Measurements from ENCODE around the gene SUSD1.

Gene SUSD1

DNA sequence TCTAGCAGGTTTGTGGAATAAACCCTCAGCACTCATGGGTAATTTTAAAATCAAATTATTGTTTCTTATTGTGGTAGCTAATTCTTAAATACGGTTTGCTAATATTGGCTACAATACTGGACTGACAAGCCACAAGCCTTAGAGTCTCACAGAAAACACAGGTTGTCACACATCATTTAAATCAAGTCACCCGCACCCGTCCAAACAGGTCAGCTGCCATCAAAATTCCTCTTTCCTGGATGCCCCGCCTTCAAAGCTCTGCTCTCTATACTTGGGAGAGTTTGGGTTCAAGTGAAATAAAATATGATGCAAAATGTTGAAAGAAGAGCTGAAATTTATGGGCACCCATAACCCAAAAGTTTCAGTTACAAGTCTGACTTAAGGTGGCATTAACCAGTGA, 12.3 kb upstream of the SUSD1 start:
- WGBS = 88% methylated on average over 4 of the region's 4 CpGs
- no peak overlapping the region for H3K14ac ChIP-seq (ENCODE audit: low read length in 2 of 2)

DNA sequence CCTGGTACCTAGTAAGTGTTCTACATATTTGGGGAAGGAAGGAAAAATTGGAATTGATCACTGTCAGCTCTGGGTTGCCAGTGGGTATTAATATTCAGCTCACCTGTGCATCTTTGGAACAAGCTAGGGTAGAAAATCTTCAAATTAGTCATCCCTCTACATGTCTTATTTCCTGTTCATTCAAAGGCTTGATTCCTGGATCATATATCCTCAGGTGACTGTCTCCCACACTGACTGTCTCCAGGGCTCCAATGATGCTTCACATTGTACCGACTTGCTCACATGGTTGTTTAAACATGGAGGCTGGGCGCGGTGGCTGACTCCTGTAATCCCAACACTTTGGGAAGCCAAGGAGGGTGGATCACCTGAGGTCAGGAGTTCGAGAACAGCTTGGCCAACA, 11.6 kb upstream of the SUSD1 start:
- H3K4me3 ChIP-seq (ENCODE audit: insufficient read depth in 1 of 2, low read depth in 1 of 2, low read length in 2 of 2) = no peak overlapping the region
- DNase-seq = no peak
- no peak overlapping the region for H2BK5ac ChIP-seq (ENCODE audit: low read depth, low read length, poor library complexity, severe bottlenecking)
- no peak overlapping the region for H3K4ac ChIP-seq (ENCODE audit: low read depth in 1 of 2, low read length in 2 of 2)
- no peak overlapping the region for H3K4me2 ChIP-seq (ENCODE audit: low read length, poor library complexity, severe bottlenecking)
- H3K23ac ChIP-seq (ENCODE audit: low read length in 2 of 2) = no peak overlapping the region
- no peak overlapping the region for H3K14ac ChIP-seq (ENCODE audit: low read length in 2 of 2)
- H4K91ac ChIP-seq (ENCODE audit: low read length) = no peak overlapping the region
- H2BK15ac ChIP-seq (ENCODE audit: low read depth, poor library complexity, severe bottlenecking) = no peak overlapping the region
- no peak overlapping the region for H4K8ac ChIP-seq (ENCODE audit: low read length)
- H3K79me1 ChIP-seq (replicated peaks; ENCODE audit: low read length, poor library complexity, severe bottlenecking) = no peaks in the 10 kb centered on the region
- H3K18ac ChIP-seq (ENCODE audit: low read depth in 1 of 2, low read length in 2 of 2) = no peak overlapping the region
- no peaks in the 10 kb centered on the region for H3K27me3 ChIP-seq (ENCODE audit: control insufficient read depth in 1 of 2, insufficient read depth in 1 of 2, low read length in 2 of 2)
- H2AFZ ChIP-seq (ENCODE audit: low read depth, low read length) = no peak overlapping the region
- no peak overlapping the region for H2BK12ac ChIP-seq (ENCODE audit: low read length in 2 of 2)
- no peak overlapping the region for H2BK120ac ChIP-seq (ENCODE audit: low read depth, low read length)
- no peaks in the 10 kb centered on the region for H3K36me3 ChIP-seq (ENCODE audit: control insufficient read depth in 1 of 2, insufficient read depth in 2 of 2, low read depth in 1 of 2, low read length in 2 of 2)
- no peaks in the 10 kb centered on the region for H3K4me1 ChIP-seq (ENCODE audit: control insufficient read depth, insufficient read depth, low read depth, low read length)
- H2AK5ac ChIP-seq (ENCODE audit: low read length, severe bottlenecking) = no peak overlapping the region
- H3K9me3 ChIP-seq (ENCODE audit: control insufficient read depth, low read length) = no peaks in the 10 kb centered on the region
- 85% methylated on average over 4 of the region's 4 CpGs for WGBS
- no peak overlapping the region for H3K27ac ChIP-seq (ENCODE audit: low read length, poor library complexity, severe bottlenecking)
- H3K9ac ChIP-seq (ENCODE audit: low read length) = no peak overlapping the region

More for the DNA sequence above, 12.3 kb upstream of the SUSD1 start:
- H3K27me3 ChIP-seq (ENCODE audit: control insufficient read depth in 1 of 2, insufficient read depth in 1 of 2, low read length in 2 of 2) = no peaks in the 10 kb centered on the region
- no peak overlapping the region for H3K4me3 ChIP-seq (ENCODE audit: insufficient read depth in 1 of 2, low read depth in 1 of 2, low read length in 2 of 2)
- H3K9ac ChIP-seq (ENCODE audit: low read length) = no peak overlapping the region
- no peak overlapping the region for H2BK12ac ChIP-seq (ENCODE audit: low read length in 2 of 2)
- H3K36me3 ChIP-seq (ENCODE audit: control insufficient read depth in 1 of 2, insufficient read depth in 2 of 2, low read depth in 1 of 2, low read length in 2 of 2) = no peaks in the 10 kb centered on the region
- H4K8ac ChIP-seq (ENCODE audit: low read length) = no peak overlapping the region
- DNase-seq = no peak
- H2AK5ac ChIP-seq (ENCODE audit: low read length, severe bottlenecking) = no peak overlapping the region
- H3K18ac ChIP-seq (ENCODE audit: low read depth in 1 of 2, low read length in 2 of 2) = no peak overlapping the region
- no peak overlapping the region for H3K23ac ChIP-seq (ENCODE audit: low read length in 2 of 2)
- H3K4me1 ChIP-seq (ENCODE audit: control insufficient read depth, insufficient read depth, low read depth, low read length) = no peaks in the 10 kb centered on the region
- no peak overlapping the region for H2BK15ac ChIP-seq (ENCODE audit: low read depth, poor library complexity, severe bottlenecking)
- no peak overlapping the region for H3K4ac ChIP-seq (ENCODE audit: low read depth in 1 of 2, low read length in 2 of 2)
- H3K9me3 ChIP-seq (ENCODE audit: control insufficient read depth, low read length) = no peaks in the 10 kb centered on the region
- no peak overlapping the region for H4K91ac ChIP-seq (ENCODE audit: low read length)
- H2AFZ ChIP-seq (ENCODE audit: low read depth, low read length) = no peak overlapping the region
- no peak overlapping the region for H3K4me2 ChIP-seq (ENCODE audit: low read length, poor library complexity, severe bottlenecking)
- H3K27ac ChIP-seq (ENCODE audit: low read length, poor library complexity, severe bottlenecking) = no peak overlapping the region
- no peaks in the 10 kb centered on the region for H3K79me1 ChIP-seq (replicated peaks; ENCODE audit: low read length, poor library complexity, severe bottlenecking)
- no peak overlapping the region for H2BK5ac ChIP-seq (ENCODE audit: low read depth, low read length, poor library complexity, severe bottlenecking)
- H2BK120ac ChIP-seq (ENCODE audit: low read depth, low read length) = no peak overlapping the region

DNA sequence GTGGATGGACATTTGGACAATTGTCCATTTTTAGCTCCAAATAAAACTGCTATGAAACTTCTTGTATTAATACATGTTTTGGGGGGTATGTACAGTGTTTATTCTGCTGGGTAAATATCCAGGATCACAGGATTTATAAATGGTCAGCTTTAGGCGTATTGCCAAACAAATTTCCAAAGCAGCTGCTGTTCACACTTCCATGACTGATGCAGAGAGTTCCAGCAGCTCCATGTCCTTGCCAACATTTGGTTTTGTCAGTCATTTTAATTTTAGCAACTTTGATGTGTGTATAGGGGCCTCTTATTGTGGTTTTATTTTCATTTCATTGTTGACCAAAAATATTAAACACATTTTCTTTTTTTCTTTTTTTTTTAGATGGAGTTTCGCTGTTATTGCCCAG, 9.8 kb upstream of the SUSD1 start:
- Histone ChIP-seq H3K14ac (ENCODE audit: low read length in 2 of 2) (no peak overlapping the region), H3K36me3 (ENCODE audit: control insufficient read depth in 1 of 2, insufficient read depth in 2 of 2, low read depth in 1 of 2, low read length in 2 of 2) (no peaks in the 10 kb centered on the region), H3K4me1 (ENCODE audit: control insufficient read depth, insufficient read depth, low read depth, low read length) (peaks cover 3% of the 10 kb centered on the region), H3K79me1 (replicated peaks; ENCODE audit: low read length, poor library complexity, severe bottlenecking) (no peaks in the 10 kb centered on the region), H2AK5ac (ENCODE audit: low read length, severe bottlenecking) (no peak overlapping the region), H2AFZ (ENCODE audit: low read depth, low read length) (no peak overlapping the region), H3K23ac (ENCODE audit: low read length in 2 of 2) (no peak overlapping the region), H3K9ac (ENCODE audit: low read length) (no peak overlapping the region), H2BK120ac (ENCODE audit: low read depth, low read length) (no peak overlapping the region), H3K18ac (ENCODE audit: low read depth in 1 of 2, low read length in 2 of 2) (no peak overlapping the region), H2BK5ac (ENCODE audit: low read depth, low read length, poor library complexity, severe bottlenecking) (no peak overlapping the region), H3K27me3 (ENCODE audit: control insufficient read depth in 1 of 2, insufficient read depth in 1 of 2, low read length in 2 of 2) (no peaks in the 10 kb centered on the region), H4K8ac (ENCODE audit: low read length) (no peak overlapping the region), H3K4me3 (ENCODE audit: insufficient read depth in 1 of 2, low read depth in 1 of 2, low read length in 2 of 2) (no peak overlapping the region), H2BK12ac (ENCODE audit: low read length in 2 of 2) (no peak overlapping the region), H3K27ac (ENCODE audit: low read length, poor library complexity, severe bottlenecking) (no peak overlapping the region), H3K4me2 (ENCODE audit: low read length, poor library complexity, severe bottlenecking) (no peak overlapping the region), H4K91ac (ENCODE audit: low read length) (no peak overlapping the region), H3K4ac (ENCODE audit: low read depth in 1 of 2, low read length in 2 of 2) (no peak overlapping the region), H3K9me3 (ENCODE audit: control insufficient read depth, low read length) (no peaks in the 10 kb centered on the region), H2BK15ac (ENCODE audit: low read depth, poor library complexity, severe bottlenecking) (no peak overlapping the region)
- WGBS = 94% methylated on average over 2 of the region's 2 CpGs
- no peak for DNase-seq

DNA sequence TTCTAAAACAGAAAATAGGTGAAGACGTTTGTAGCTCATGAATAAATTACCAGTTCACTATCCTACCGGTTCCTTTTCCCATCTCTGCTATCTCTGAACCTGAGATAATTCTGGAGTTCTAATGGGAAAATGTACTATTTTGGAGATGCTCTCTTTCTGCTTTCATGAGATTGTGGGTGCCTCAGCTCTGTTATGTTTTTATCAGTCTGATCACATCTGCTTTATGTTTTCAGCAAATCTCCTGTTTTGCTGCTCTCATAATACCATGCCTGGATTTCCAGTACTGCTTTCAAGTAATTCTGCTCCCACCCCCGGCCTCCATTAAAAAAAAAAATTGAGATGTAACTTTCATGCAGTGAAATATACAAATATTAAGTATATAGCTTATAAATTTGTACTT, 9.1 kb upstream of the SUSD1 start:
- Histone ChIP-seq H2AFZ (ENCODE audit: low read depth, low read length) (no peak overlapping the region), H3K4me2 (ENCODE audit: low read length, poor library complexity, severe bottlenecking) (no peak overlapping the region), H3K27me3 (ENCODE audit: control insufficient read depth in 1 of 2, insufficient read depth in 1 of 2, low read length in 2 of 2) (no peaks in the 10 kb centered on the region), H2AK5ac (ENCODE audit: low read length, severe bottlenecking) (no peak overlapping the region), H3K4me1 (ENCODE audit: control insufficient read depth, insufficient read depth, low read depth, low read length) (peaks cover 3% of the 10 kb centered on the region), H3K14ac (ENCODE audit: low read length in 2 of 2) (no peak overlapping the region), H3K9me3 (ENCODE audit: control insufficient read depth, low read length) (no peaks in the 10 kb centered on the region), H3K18ac (ENCODE audit: low read depth in 1 of 2, low read length in 2 of 2) (no peak overlapping the region), H3K36me3 (ENCODE audit: control insufficient read depth in 1 of 2, insufficient read depth in 2 of 2, low read depth in 1 of 2, low read length in 2 of 2) (no peaks in the 10 kb centered on the region), H2BK15ac (ENCODE audit: low read depth, poor library complexity, severe bottlenecking) (no peak overlapping the region), H2BK120ac (ENCODE audit: low read depth, low read length) (no peak overlapping the region), H4K91ac (ENCODE audit: low read length) (no peak overlapping the region), H4K8ac (ENCODE audit: low read length) (no peak overlapping the region), H3K27ac (ENCODE audit: low read length, poor library complexity, severe bottlenecking) (no peak overlapping the region), H3K9ac (ENCODE audit: low read length) (no peak overlapping the region), H3K79me1 (replicated peaks; ENCODE audit: low read length, poor library complexity, severe bottlenecking) (no peaks in the 10 kb centered on the region), H3K4me3 (ENCODE audit: insufficient read depth in 1 of 2, low read depth in 1 of 2, low read length in 2 of 2) (no peak overlapping the region), H2BK5ac (ENCODE audit: low read depth, low read length, poor library complexity, severe bottlenecking) (no peak overlapping the region), H3K4ac (ENCODE audit: low read depth in 1 of 2, low read length in 2 of 2) (no peak overlapping the region), H3K23ac (ENCODE audit: low read length in 2 of 2) (no peak overlapping the region), H2BK12ac (ENCODE audit: low read length in 2 of 2) (no peak overlapping the region)
- DNase-seq = no peak
- WGBS = no CpG with 5 or more reads among the region's 3 CpGs
